ENCODE measurements around the gene FGF3.

GRCh38 chr11:69799097-69799496 lies 20.1 kb downstream of the FGF3 start:
- TF ChIP-seq CTCF (IDR thresholded peaks at IDR 0.05) (no peak), EZH2phosphoT487 (IDR thresholded peaks at IDR 0.05) (no peak), EZH2 (IDR thresholded peaks at IDR 0.05) (no peak)

Data from neural progenitor cell (in vitro differentiated cells).